H7 (cell line): ENCODE results near the gene SLC44A2. TPM values are rescaled to one million over a fixed set of nuclear protein-coding genes. Genes with fewer than 3 reads are reported as not detected.

ENCODE experiments used
- DNase-seq: peaks from one replicate; pipeline ENCODE4 v3.0.0; 2012
- H3K27me3 ChIP-seq: 2 replicates; pipeline ENCODE4 v1.6.0; 2011; ENCODE audit warnings: mild to moderate bottlenecking, low read length; ENCODE audit not compliant: control insufficient read depth, insufficient read depth
- H3K36me3 ChIP-seq: replicated peaks from 2 replicates; pipeline ENCODE4 v1.5.1; 2011; ENCODE audit warnings: low read length; ENCODE audit not compliant: control insufficient read depth, insufficient read depth
- H3K4me3 ChIP-seq: 2 replicates; pipeline ENCODE4 v1.5.1; 2011; ENCODE audit warnings: low read depth, mild to moderate bottlenecking, control low read depth, low read length, moderate library complexity; ENCODE audit not compliant: insufficient read depth
- total RNA-seq: library from RNA; depleted of rRNA; stranded (reverse); fragments of >200 nt; shearing (Covaris generic); gene quantifications from 2 replicates; pipeline ENCODE4 v1.2.3, GENCODE V29; 2014

Gene SLC44A2
- total RNA-seq, 1 experiment from 2014 or later: 43.0 TPM

GRCh38 chr19:10603084-10603872 lies 22.1 kb upstream of the SLC44A2 start:
- Histone ChIP-seq H3K4me3 (peak overlapping the region; percentile 99), H3K27me3 (no peaks in the 10 kb centered on the region), H3K36me3 (no peaks in the 10 kb centered on the region)
- peak; percentile 79 for DNase-seq

GRCh38 chr19:10603873-10604459 lies 21.4 kb upstream of the SLC44A2 start:
- H3K4me3 ChIP-seq: peak overlapping the region; percentile 0; the same call in 1 of the 2 replicates
- no peak for DNase-seq

DNA sequence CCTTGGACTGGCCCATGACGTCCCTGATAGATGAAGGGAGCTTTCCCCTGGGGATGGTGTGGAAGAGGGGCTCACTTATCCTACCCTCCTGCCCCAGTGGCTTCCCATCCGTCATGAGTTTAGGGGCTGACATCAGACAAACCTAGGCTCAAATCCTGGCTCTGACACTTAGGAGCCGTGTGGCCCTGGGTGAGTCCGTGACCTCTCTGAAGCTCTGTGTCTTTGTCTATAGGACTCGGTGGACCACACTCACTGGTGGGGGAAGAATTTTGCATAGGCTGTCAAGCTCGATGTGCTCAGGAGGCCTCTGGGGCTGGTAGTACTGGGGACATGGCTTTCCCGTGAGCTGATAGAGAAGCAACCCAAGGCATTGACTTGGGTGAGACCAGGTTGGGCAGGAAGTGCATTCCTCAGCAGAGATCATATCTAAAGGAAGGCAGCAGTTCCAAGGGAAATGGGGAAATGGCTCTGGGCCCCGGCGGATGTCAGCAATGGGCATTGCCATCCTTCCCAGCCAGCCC lies 20.8 kb upstream of the SLC44A2 start:
- Histone ChIP-seq H3K4me3 (no peak overlapping the region), H3K27me3 (no peaks in the 10 kb centered on the region), H3K36me3 (no peaks in the 10 kb centered on the region)
- no peak for DNase-seq

More at GRCh38 chr19:10603873-10604459, 21.4 kb upstream of the SLC44A2 start:
- no peaks in the 10 kb centered on the region for H3K36me3 ChIP-seq
- H3K27me3 ChIP-seq: no peaks in the 10 kb centered on the region

DNA sequence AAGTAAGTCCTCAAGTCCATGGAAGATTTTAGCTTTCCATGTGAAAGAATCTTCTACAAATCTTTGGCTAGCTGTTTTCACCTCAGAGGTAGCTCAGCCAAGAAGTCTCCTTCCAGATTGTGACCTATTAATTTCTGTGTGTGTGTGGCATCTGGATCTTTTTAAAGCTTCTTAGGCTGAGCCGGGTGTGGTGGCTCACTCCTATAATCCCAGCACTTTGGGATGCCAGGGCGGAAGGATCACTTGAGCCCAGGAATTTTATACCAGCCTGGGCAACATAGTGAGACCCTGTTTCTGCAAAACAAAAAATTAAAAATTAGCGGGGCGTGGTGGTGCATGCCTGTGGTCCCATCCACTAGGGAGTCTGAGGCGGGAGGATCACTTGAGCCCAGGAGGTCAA lies 13.4 kb upstream of the SLC44A2 start:
- Histone ChIP-seq H3K36me3 (no peaks in the 10 kb centered on the region), H3K27me3 (no peaks in the 10 kb centered on the region), H3K4me3 (no peak overlapping the region)
- no peak for DNase-seq

- Histone ChIP-seq H3K4me3 (no peak overlapping the region), H3K27me3 (no peaks in the 10 kb centered on the region), H3K36me3 (no peaks in the 10 kb centered on the region)
- DNase-seq: peak; percentile 32
Measured at GRCh38 chr19:10612499-10613119, 12.7 kb upstream of the SLC44A2 start.

DNA sequence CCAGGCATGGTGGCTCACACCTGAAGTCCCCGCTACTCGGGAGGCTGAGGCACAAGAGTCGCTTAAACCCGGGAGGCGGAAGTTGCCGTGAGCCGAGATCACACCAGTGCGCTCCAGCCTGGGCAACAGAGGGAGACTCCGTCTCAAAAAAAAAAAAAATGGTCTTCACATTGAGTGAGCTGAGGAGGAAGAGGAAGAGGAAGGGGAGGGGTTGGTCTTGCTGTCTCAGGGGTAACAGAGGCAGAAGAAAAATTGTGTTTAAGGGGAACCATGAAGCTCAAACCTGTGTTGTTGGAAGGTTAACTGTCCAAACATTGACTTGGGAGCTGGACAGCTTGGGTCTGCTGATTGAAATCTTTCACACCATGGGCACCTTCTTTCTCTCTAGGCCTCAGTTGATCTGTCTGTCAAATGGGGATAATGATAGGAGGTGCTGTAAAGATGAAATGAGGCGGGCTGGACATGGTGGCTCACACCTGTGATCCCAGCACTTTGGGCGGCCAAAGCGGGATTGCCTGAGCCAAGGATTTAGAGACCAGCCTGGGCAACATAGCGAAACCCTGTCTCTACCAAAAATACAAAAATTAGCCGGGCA lies 9.8 kb upstream of the SLC44A2 start:
- Histone ChIP-seq H3K4me3 (no peak overlapping the region), H3K36me3 (no peaks in the 10 kb centered on the region), H3K27me3 (no peaks in the 10 kb centered on the region)
- DNase-seq: no peak

DNA sequence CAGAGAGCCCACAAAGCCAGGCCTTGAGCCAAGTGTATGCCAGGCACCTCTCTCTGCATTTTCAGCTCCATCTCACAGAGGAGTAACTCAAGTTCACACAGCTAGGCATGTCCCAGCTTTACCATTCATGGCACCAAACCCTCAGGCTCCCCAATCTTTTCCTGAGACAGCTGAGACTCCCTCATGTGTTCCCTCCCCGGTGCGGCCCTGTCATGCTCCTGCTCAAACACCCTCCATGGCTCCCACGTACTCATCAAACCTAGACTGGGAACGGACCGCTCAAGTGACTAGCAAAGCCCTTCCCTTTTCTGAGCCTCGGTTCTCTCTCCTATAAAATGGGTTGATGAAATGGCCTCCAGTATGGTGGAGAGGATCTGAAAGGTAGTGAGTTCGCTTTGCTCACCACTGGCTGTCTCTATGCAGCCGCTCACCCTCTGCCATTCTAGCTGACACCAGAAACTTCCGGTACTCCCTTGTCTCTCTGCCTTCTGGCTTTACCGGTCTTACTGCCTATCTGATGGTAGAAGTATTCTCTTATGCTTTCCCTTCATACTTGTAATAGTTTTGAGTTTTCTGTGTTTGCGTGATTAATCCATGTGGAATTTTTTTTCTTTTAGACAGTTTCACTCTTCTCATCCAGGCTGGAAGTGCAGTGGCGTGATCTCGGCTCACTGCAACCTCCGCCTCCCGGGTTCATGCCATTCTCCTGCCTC lies 7.8 kb upstream of the SLC44A2 start:
- Histone ChIP-seq H3K4me3 (no peak overlapping the region), H3K36me3 (no peaks in the 10 kb centered on the region), H3K27me3 (no peaks in the 10 kb centered on the region)
- DNase-seq: no peak

DNA sequence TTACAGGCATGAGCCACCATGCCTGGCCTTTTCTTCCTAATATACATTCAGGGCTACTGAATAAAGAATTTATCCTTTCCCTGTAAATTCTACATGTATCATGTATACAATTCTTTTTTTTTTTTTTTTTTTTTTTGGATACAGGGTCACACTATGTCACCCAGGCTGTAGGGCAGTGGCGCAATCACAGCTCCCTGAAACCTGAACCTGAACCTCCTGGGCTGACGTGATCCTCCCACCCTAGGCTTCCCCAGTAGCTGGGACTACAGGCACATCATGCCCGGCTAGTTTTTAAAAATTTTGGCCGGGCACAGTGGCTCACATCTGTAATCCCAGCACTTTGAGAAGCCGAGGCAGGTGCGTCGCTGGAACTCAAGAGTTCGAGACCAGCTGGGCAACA lies 6.5 kb upstream of the SLC44A2 start:
- DNase-seq: no peak

DNA sequence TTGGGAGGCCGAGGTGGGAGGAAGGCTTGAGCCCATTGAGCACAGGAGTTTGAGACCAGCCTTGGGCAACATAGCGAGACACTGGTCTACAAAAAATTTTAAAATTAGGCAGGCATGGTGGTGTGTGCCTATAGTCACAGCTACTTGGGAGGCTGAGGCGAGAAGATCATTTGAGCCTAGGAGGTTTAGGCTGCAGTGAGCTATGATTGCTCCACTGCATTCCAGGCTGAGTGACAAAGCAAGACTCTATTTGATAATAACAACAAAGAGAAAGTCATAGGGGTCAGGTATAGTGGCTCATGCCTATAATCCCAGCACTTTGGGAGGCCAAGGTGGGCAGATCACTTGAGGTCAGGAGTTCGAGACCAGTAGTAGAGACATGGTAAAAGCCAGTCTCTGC lies 4.6 kb upstream of the SLC44A2 start:
- Histone ChIP-seq H3K4me3 (no peak overlapping the region), H3K36me3 (no peaks in the 10 kb centered on the region), H3K27me3 (no peaks in the 10 kb centered on the region)
- no peak for DNase-seq

More for the DNA sequence above, 6.5 kb upstream of the SLC44A2 start:
- Histone ChIP-seq H3K4me3 (no peak overlapping the region), H3K36me3 (no peaks in the 10 kb centered on the region), H3K27me3 (no peaks in the 10 kb centered on the region)

DNA sequence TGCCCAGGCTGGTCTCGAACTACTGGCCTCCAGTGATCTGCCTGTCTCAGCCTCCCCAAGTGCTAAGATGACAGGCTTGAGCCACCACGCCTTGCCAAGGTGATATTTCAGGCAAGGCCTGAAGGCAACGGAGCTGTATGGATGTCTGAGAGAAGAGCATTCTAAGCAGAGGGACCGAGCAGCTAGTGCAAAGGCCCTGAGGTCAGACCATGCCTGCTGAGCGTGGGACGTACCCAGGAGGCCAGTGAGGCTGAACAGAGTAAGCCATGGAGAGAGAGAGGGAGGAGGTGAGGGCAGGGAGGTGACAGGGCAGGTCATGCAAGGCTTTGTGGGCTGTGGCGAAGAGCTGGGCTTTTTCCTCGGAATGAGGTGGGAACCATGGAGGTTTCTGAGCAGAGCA lies 3.4 kb upstream of the SLC44A2 start:
- Histone ChIP-seq H3K27me3 (no peaks in the 10 kb centered on the region), H3K4me3 (no peak overlapping the region), H3K36me3 (no peaks in the 10 kb centered on the region)
- no peak for DNase-seq

GRCh38 chr19:10624585-10624984 lies 768 bp upstream of the SLC44A2 start:
- H3K36me3 ChIP-seq: peaks cover 8% of the 10 kb centered on the region
- peak; percentile 36 for DNase-seq
- H3K4me3 ChIP-seq: no peak overlapping the region
- H3K27me3 ChIP-seq: no peaks in the 10 kb centered on the region

DNA sequence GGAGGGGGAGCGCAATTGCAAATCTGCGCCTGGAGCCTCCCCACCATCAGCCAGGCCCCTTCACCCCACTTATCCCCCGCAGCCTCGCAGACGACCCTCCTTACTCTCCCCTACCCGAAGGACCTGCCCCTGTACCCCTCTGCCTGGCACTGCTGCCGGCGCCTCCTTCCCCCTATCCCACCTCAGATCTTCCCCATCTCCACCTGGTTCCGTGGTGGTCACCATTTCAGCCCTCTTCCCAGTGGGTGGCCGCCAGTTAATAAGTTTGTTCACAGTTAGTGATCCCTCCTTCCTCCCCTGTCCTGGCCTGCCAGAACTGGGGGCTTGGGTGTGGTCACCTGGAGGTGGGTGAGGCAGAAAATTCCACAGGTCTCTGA lies 397 bp downstream of the SLC44A2 start:
- Histone ChIP-seq H3K4me3 (peak overlapping the region; percentile 64), H3K27me3 (no peaks in the 10 kb centered on the region), H3K36me3 (peaks cover 10% of the 10 kb centered on the region)
- DNase-seq: no peak

DNA sequence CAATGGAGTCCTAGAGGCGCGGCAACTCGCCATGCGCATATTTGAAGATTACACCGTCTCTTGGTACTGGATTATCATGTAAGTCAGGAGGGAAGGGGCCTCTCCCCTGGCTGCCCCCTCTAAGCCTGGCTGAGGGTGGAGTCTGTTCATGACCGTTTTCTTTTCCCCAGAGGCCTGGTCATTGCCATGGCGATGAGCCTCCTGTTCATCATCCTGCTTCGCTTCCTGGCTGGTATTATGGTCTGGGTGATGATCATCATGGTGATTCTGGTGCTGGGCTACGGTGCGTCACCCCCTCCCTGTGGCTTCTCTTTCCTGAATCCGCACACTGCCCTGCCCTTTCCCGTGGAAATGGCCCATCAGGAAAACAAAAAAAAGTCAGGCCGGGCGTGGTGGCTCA lies 6.5 kb downstream of the SLC44A2 start:
- peaks cover 32% of the 10 kb centered on the region for H3K36me3 ChIP-seq
- no peak overlapping the region for H3K4me3 ChIP-seq
- no peak for DNase-seq
- H3K27me3 ChIP-seq: no peaks in the 10 kb centered on the region

- Histone ChIP-seq H3K36me3 (peaks cover 39% of the 10 kb centered on the region), H3K4me3 (no peak overlapping the region), H3K27me3 (no peaks in the 10 kb centered on the region)
- DNase-seq: peak; percentile 13
Measured at GRCh38 chr19:10634430-10634829, 9.1 kb downstream of the SLC44A2 start.
